Neural progenitor cell (in vitro differentiated cells): Measurements from ENCODE around the gene ABCG2. TPM values are rescaled to one million over a fixed set of nuclear protein-coding genes. Genes with fewer than 3 reads are reported as not detected.

Experiments
- DNase-seq: peaks from one replicate; pipeline ENCODE4 v3.0.0-alpha.2; 2016; ENCODE audit warnings: low spot score
- H2AFZ ChIP-seq: fragments of 200-600 bp; sonication (generic); replicated peaks from 2 replicates; pipeline ENCODE4 v1.6.1; 2016; ENCODE audit warnings: antibody characterized with exemption
- H3F3A ChIP-seq: fragments of 200-600 bp; sonication (generic); 2 replicates; pipeline ENCODE4 v1.6.1; 2016; ENCODE audit warnings: antibody characterized with exemption, low read depth
- H3K27ac ChIP-seq: fragments of 200-600 bp; sonication (generic); 2 replicates; pipeline ENCODE4 v1.5.1; 2016; ENCODE audit warnings: mild to moderate bottlenecking
- H3K27me3 ChIP-seq: fragments of 200-600 bp; sonication (generic); 2 replicates; pipeline ENCODE4 v1.6.1; 2016; ENCODE audit warnings: mild to moderate bottlenecking, moderate library complexity
- H3K36me3 ChIP-seq: fragments of 200-600 bp; sonication (generic); 2 replicates; pipeline ENCODE4 v1.5.1; 2016
- H3K4me1 ChIP-seq: fragments of 200-600 bp; sonication (generic); 2 replicates; pipeline ENCODE4 v1.6.1; 2016; ENCODE audit warnings: mixed run types
- H3K4me2 ChIP-seq: fragments of 200-600 bp; sonication (generic); 2 replicates; pipeline ENCODE4 v1.6.1; 2016
- H3K4me3 ChIP-seq: fragments of 200-600 bp; sonication (generic); 2 replicates; pipeline ENCODE4 v1.5.1; 2016
- H3K79me2 ChIP-seq: fragments of 200-600 bp; sonication (generic); 2 replicates; pipeline ENCODE4 v1.6.1; 2016; ENCODE audit warnings: low read depth
- H3K9ac ChIP-seq: fragments of 200-600 bp; sonication (generic); 2 replicates; pipeline ENCODE4 v1.6.1; 2016
- H3K9me3 ChIP-seq: fragments of 200-600 bp; sonication (generic); 2 replicates; pipeline ENCODE4 v1.5.1; 2016; ENCODE audit warnings: low read depth
- H4K20me1 ChIP-seq: fragments of 200-600 bp; sonication (generic); 2 replicates; pipeline ENCODE4 v1.6.1; 2016; ENCODE audit warnings: low read depth
- H3K27ac Mint-ChIP-seq: 3 replicates; pipeline ENCODE4 v1.8.0; 2021; ENCODE audit warnings: mixed read lengths
- H3K27me3 Mint-ChIP-seq: 2 replicates; pipeline ENCODE4 v1.8.0; 2022; ENCODE audit warnings: low read depth, mild to moderate bottlenecking, inconsistent platforms, moderate library complexity, mixed read lengths; ENCODE audit not compliant: insufficient read depth
- H3K36me3 Mint-ChIP-seq: 3 replicates; pipeline ENCODE4 v1.8.0; 2021; ENCODE audit warnings: mixed read lengths
- H3K4me1 Mint-ChIP-seq: 3 replicates; pipeline ENCODE4 v1.8.0; 2021; ENCODE audit warnings: mixed read lengths
- H3K4me3 Mint-ChIP-seq: 3 replicates; pipeline ENCODE4 v1.8.0; 2021; ENCODE audit warnings: mild to moderate bottlenecking, moderate library complexity, mixed read lengths
- H3K9me3 Mint-ChIP-seq: 3 replicates; pipeline ENCODE4 v1.8.0; 2020; ENCODE audit warnings: mixed read lengths
- EZH2 ChIP-seq: fragments of 200-600 bp; sonication (generic); IDR thresholded peaks from 2 replicates; pipeline ENCODE4 v1.6.1; 2017; ENCODE audit warnings: antibody characterized with exemption, mild to moderate bottlenecking, moderate library complexity
- EZH2phosphoT487 ChIP-seq: fragments of 200-600 bp; sonication (generic); IDR thresholded peaks from 2 replicates; pipeline ENCODE4 v1.6.1; 2017; ENCODE audit warnings: antibody characterized with exemption
- total RNA-seq: library from RNA; depleted of rRNA; stranded (reverse); fragments of >200 nt; gene quantifications from 2 replicates; pipeline ENCODE4 v1.2.3, GENCODE V29; 2015; ENCODE audit warnings: low replicate concordance
- TF ChIP-seq, protein P1 (sequence below): fragments of 200-600 bp; sonication (generic); IDR thresholded peaks from 2 replicates; pipeline ENCODE4 v1.5.1; 2017; ENCODE audit warnings: antibody characterized with exemption, mild to moderate bottlenecking

Gene ABCG2
- total RNA-seq, 1 donor from 2014 or later: 2.4 TPM

DNA sequence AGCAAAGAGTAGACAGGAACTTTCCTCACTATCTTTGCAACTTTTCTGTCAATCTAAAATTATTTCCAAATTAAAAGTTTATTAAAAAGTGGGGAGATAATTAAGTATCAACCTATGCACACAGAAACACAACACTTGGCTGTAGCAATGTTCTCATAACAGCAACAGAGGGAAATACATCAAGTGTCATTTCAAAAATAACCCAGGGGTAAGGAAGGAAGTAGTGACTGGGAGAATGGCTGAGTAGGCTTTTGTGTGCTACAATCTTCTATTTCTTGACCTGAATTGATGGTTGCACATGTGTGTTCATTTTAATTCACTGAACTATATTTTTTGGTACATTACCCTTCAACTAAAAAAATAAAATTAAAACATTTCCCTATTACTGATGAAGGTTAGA lies 67.5 kb downstream of the ABCG2 start:
- H3K27ac Mint-ChIP-seq: no peak overlapping the region

DNA sequence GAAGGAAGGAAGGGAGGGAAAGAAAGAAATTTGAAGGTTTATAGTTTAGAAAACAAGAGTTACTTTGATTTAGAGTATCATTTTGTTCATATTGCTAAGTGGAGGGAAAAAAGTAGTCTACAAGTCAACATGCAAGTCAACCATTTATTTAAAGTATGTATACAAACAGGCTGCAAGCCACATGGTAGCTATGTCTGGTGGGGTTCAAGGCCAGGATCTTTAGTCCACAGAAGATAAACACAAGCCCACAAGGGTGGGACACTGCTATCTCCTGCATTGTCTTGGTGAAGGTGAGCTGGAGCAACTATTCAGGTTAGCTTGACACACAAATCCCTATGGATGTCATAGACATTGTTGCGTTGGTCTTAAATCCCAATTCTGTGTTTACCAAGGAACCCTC lies 71.4 kb downstream of the ABCG2 start:
- H3K27ac Mint-ChIP-seq: no peak overlapping the region
- Histone ChIP-seq H3K9me3 (no peaks in the 10 kb centered on the region), H3K4me3 (no peak overlapping the region), H3K9ac (no peak overlapping the region), H2AFZ (no peak overlapping the region), H4K20me1 (no peaks in the 10 kb centered on the region), H3K4me2 (no peak overlapping the region), H3K79me2 (no peaks in the 10 kb centered on the region), H3K36me3 (no peaks in the 10 kb centered on the region), H3K4me1 (no peaks in the 10 kb centered on the region), H3K27me3 (no peaks in the 10 kb centered on the region), H3F3A (no peaks in the 10 kb centered on the region), H3K27ac (no peak overlapping the region)
- no peaks in the 10 kb centered on the region for H3K4me1 Mint-ChIP-seq
- H3K27me3 Mint-ChIP-seq: peaks cover 3% of the 10 kb centered on the region
- peaks cover 5% of the 10 kb centered on the region for H3K9me3 Mint-ChIP-seq
- H3K36me3 Mint-ChIP-seq: no peaks in the 10 kb centered on the region
- no peak overlapping the region for H3K4me3 Mint-ChIP-seq
- no peak for DNase-seq
- TF ChIP-seq, protein P1, sequence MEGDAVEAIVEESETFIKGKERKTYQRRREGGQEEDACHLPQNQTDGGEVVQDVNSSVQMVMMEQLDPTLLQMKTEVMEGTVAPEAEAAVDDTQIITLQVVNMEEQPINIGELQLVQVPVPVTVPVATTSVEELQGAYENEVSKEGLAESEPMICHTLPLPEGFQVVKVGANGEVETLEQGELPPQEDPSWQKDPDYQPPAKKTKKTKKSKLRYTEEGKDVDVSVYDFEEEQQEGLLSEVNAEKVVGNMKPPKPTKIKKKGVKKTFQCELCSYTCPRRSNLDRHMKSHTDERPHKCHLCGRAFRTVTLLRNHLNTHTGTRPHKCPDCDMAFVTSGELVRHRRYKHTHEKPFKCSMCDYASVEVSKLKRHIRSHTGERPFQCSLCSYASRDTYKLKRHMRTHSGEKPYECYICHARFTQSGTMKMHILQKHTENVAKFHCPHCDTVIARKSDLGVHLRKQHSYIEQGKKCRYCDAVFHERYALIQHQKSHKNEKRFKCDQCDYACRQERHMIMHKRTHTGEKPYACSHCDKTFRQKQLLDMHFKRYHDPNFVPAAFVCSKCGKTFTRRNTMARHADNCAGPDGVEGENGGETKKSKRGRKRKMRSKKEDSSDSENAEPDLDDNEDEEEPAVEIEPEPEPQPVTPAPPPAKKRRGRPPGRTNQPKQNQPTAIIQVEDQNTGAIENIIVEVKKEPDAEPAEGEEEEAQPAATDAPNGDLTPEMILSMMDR: no peak
- no peak for TF ChIP-seq EZH2
- TF ChIP-seq EZH2phosphoT487: no peak

More for the DNA sequence above, 67.5 kb downstream of the ABCG2 start:
- H3K27me3 Mint-ChIP-seq: peaks cover 2% of the 10 kb centered on the region
- Histone ChIP-seq H2AFZ (no peak overlapping the region), H3K9ac (no peak overlapping the region), H3K4me2 (no peak overlapping the region), H3K36me3 (no peaks in the 10 kb centered on the region), H3F3A (no peaks in the 10 kb centered on the region), H3K4me1 (no peaks in the 10 kb centered on the region), H3K27ac (no peak overlapping the region), H3K79me2 (no peaks in the 10 kb centered on the region), H3K4me3 (no peak overlapping the region), H3K27me3 (no peaks in the 10 kb centered on the region), H3K9me3 (no peaks in the 10 kb centered on the region), H4K20me1 (no peaks in the 10 kb centered on the region)
- TF ChIP-seq, protein P1: no peak
- TF ChIP-seq EZH2phosphoT487 (no peak), EZH2 (no peak)
- H3K4me1 Mint-ChIP-seq: no peaks in the 10 kb centered on the region
- no peaks in the 10 kb centered on the region for H3K36me3 Mint-ChIP-seq
- DNase-seq: no peak
- H3K9me3 Mint-ChIP-seq: peaks cover 4% of the 10 kb centered on the region
- H3K4me3 Mint-ChIP-seq: no peak overlapping the region

DNA sequence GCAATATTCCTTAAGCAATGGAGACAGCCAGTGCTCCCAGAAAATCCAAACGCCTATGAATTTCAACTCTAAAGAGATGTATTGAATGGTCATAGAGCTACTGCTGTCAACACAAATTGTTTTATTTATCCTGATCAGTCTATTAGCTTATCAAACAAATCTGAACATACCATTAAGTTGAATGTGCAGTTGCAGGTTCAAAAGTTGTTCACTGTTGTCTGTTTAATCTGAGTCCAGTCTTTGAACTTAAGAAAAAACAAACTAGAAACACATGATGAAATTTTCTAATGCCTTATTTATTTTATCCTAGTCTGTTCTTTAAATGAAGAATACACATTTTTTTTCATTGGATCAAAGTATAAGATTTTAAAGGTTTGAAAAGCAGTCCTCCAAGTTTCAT lies 77.8 kb downstream of the ABCG2 start:
- Histone ChIP-seq H3K4me1 (no peaks in the 10 kb centered on the region), H3K4me3 (no peak overlapping the region), H2AFZ (no peak overlapping the region), H3K27me3 (no peaks in the 10 kb centered on the region), H3K9ac (no peak overlapping the region), H3K9me3 (no peaks in the 10 kb centered on the region), H3K36me3 (peaks cover 10% of the 10 kb centered on the region), H4K20me1 (no peaks in the 10 kb centered on the region), H3K27ac (no peak overlapping the region), H3K4me2 (no peak overlapping the region), H3K79me2 (no peaks in the 10 kb centered on the region), H3F3A (no peaks in the 10 kb centered on the region)
- Mint-ChIP-seq H3K27me3 (peaks cover 7% of the 10 kb centered on the region), H3K27ac (no peak overlapping the region), H3K4me1 (no peaks in the 10 kb centered on the region), H3K36me3 (peaks cover 11% of the 10 kb centered on the region), H3K9me3 (peaks cover 2% of the 10 kb centered on the region), H3K4me3 (no peak overlapping the region)
- no peak for DNase-seq
- TF ChIP-seq EZH2 (no peak), EZH2phosphoT487 (no peak)
- TF ChIP-seq, protein P1: no peak
